Measurements from ENCODE around the gene BICDL2.

- TF ChIP-seq CTCF (IDR thresholded peaks at IDR 0.05) = no peak
- TF ChIP-seq POLR2A (IDR thresholded peaks at IDR 0.05) = peak in 2 of 3 donors; percentile 25 to 39
These were observed 34.9 kb upstream of the BICDL2 start for GRCh38 chr16:3071655-3072054.

All from body of pancreas (tissue), 4 donors.